HG02852 (cell line): ENCODE measurements around the gene KLHL40.

Experiments
- ATAC-seq: cut with Tn5 transposase; IDR thresholded peaks from one replicate; pipeline ENCODE4 v1.9.1; 2021; ENCODE audit warnings: mild to moderate bottlenecking, moderate library complexity; ENCODE audit not compliant: unreplicated experiment

The KLHL40 gene

DNA sequence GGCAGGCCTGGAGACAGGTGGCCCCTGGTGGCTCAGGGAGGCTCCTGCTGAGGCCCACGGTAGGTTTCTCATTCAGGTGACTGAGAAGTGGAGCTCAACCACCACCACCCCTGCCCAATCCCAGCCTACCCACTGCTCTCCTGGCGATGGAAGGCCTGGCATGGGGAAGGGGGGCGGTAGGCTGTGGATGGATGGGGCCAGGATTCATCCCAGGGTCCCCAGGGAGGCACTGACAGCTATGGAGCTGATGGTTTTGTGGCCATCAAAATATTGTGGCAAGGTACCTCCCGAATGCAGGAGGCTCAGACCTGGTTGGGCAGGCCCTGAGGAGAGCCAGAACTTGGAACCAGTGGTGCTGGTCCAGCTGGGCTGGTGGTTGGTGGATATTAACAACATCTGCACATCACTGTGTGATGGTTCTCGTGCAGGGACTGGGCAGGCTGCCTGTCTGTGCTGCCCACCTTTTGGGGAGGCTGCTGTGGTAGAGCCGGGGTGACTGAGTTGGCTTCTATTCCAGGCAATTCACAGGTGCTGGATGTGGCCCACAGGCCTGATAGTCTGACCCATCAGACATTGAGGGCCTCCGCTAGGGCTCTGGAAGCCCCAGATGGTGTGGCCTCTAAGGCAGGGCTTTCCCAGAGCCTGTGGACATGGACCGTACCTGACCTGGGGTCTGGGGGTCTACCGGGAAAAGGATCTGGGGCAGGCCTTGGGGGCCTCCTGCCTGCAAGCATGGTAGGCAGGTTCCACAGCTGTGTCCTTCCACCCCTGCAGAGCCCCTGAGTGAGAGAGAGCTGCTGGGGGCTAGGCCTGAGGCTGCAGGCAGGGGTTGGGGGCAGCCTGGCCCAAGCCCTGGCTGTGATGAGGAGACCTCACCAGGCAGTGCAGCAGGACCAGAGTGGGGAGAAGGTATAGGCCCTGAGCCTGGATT lies 28.4 kb upstream of the KLHL40 start:
- ATAC-seq = no peak

DNA sequence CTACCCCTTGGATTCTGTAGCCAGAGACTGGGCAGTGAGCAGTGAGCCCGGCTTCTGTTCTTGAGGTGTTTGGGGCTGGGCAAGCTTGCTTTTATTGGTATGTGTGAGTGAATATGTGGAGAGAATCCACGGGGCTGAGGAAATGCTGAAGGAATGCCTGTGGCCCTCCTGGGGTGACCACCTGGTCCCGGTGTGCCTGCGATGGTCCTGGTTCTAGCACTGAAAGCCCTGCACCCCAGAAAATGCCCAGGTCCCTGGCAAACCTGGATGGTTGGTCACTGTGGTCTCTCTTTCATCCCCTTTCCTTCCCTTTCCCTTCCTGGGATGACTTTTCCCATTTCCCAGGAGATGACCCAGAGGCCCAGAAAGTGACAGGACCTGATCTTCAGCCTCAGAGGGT lies 27.7 kb upstream of the KLHL40 start:
- ATAC-seq = no peak

DNA sequence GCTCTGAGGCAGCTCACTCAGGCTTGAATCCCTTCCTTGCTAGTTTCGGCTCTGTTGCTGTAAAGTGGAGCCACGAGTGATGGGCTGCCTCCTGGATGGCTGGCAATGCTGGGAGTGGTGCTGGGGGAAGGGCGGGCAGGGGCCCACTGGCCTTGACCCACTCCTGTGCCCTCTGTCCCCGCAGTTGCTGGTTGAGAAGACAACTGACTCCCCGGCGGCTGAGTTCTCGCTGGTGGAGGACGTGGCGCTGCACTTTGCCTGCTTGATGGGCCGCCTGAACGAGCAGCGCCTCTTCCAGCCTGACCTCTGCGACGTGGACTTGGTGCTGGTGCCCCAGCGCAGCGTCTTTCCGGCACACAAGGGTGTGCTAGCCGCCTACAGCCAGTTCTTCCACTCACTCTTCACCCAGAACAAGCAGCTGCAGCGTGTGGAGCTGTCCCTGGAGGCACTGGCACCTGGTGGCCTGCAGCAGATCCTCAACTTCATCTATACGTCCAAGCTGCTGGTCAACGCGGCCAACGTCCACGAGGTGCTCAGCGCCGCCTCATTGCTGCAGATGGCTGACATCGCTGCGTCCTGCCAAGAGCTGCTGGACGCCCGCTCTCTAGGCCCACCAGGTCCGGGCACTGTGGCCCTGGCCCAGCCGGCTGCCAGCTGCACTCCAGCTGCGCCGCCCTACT lies 27.1 kb upstream of the KLHL40 start:
- no peak for ATAC-seq

DNA sequence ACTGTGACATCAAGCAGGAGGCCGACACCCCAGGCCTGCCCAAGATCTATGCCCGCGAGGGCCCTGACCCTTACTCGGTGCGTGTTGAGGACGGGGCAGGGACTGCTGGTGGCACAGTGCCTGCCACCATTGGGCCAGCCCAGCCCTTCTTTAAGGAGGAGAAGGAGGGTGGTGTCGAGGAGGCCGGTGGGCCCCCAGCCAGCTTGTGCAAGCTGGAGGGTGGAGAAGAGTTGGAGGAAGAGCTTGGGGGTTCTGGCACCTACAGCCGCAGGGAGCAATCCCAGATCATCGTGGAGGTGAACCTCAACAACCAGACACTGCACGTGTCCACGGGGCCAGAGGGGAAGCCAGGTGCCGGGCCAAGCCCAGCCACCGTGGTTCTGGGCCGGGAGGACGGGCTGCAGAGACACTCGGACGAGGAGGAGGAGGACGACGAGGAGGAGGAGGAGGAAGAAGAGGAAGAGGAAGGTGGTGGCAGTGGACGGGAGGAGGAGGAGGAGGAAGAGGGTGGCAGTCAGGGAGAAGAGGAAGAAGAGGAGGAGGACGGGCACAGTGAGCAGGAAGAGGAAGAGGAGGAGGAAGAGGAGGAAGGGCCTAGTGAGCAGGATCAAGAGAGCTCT lies 26.5 kb upstream of the KLHL40 start:
- ATAC-seq = no peak

DNA sequence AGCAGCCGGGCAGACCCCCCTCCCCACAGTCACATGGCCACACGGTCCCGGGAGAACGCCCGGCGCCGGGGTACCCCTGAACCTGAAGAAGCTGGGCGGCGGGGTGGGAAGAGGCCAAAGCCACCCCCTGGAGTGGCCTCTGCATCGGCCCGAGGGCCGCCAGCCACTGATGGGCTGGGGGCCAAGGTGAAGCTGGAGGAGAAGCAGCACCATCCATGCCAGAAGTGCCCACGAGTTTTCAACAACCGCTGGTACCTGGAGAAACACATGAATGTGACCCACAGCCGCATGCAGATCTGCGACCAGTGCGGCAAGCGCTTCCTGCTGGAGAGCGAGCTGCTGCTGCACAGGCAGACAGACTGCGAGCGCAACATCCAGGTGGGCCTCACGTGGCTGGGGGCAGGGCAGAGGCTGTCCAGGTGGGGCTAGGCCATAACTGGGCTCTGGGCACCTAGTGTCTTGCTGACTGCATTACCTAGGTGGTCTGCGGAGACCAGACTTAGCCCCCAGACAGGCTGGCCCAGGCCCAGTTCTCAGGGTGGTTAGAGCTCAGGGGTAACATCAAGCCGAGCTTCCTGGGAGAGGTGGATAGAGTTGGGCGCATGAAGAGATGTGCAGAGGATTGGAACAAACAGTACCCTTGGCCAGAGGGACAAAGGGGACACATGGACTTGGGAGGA lies 25.7 kb upstream of the KLHL40 start:
- ATAC-seq = no peak

DNA sequence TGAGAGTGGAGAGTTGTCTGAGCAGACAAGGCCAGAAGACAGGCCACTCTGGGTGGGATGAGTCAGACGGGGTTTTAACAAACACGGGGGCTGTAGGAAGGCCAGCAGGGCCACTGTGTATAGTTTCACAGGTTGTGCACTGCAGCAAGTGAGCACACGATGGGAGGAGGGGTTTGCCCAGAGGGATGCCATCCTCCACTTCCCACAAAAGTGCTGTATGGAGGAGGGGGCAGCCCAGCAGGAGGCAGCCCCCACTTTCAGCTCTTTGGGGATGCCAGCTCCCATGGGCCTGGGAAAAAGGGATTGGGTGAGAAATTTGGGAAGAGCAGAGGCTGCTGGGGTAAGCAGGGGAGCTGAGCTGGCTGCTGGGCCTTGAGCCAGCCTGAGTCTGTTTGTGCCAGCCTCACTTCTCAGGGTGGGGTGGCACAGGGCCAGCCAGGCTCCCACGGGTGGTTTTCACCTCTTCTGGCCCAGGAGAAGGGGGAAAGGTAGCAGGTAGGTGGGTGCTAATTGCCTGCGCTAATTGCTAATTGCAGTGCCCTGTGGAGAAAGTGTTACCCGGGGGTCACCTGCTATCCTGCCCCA lies 25.1 kb upstream of the KLHL40 start:
- ATAC-seq = no peak

DNA sequence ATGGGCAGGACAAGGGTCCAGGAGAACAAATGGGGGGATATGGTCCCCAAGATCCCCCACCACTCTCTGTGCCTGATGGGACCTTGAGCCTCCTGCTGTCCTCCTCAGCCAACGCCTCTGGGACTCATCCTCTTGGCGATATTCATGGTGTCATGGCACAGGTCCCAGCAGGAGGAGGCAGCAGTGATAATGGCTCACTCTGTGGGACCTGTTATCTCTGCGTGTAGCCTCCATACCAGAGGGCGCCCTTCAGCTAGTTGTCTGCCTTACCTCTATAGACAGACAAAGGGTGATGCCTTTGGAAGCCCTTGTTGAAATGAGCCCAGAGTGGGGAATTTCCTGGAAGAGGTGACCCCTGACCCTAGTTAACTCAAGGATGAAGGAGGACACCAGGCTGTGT lies 24.4 kb upstream of the KLHL40 start:
- ATAC-seq = no peak

DNA sequence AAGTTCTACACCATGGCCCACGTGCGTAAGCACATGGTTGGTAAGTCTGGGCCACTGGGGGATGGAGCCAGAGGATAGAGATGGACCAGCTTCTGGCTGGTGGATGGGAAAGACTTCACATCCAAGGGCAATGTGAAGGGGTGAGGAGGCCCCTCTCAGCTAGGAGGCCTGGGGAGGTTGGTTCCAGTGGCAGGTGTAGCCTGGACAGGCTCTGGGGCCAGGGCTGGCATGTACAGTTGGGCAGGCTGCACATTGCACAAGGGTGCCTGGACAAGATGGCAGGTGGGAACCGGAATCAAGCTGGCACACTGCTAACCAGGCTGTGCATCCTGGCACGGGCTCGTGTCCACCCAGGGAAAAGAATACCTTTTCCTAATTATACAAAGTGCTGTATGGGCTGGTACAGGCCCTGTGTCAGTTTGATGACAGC lies 23.7 kb upstream of the KLHL40 start:
- ATAC-seq = no peak

DNA sequence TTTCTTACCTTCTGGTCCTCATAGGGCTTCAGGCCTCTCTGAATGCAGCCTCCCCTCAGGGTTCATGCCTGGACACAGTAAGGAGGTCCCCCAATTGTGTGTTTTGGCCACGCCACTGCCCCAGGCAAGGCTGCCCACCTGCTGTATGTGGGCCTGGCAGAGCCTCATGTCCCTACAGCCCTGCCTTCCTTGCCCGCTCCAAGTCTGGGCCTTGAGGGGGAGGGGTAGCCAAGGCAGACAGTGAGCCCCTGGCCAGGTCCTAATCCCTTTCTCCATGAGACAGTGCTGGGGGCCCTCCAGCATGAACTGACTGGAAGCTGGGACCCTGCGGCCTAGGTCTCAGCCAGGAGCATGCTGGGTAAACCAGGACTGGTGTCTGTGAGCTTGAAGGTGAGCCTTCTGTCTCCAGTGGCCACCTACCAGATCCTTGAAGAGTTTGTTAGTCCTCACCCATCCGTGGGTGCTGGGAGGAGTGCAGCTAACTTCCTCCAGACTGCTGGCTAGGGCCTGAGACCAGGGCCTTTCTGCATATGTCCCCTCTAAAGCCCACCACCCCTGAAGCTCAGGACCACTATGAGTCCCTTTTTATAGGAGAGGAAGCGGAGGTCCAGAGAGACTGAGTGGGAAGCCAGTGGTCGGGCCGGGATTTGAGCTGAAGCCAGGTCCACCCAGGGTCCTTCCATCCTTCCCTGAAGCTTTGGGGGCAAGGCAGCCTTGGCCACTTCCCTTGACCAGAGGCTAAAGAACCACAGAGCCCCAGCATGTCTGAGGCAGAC lies 23.1 kb upstream of the KLHL40 start:
- no peak for ATAC-seq

DNA sequence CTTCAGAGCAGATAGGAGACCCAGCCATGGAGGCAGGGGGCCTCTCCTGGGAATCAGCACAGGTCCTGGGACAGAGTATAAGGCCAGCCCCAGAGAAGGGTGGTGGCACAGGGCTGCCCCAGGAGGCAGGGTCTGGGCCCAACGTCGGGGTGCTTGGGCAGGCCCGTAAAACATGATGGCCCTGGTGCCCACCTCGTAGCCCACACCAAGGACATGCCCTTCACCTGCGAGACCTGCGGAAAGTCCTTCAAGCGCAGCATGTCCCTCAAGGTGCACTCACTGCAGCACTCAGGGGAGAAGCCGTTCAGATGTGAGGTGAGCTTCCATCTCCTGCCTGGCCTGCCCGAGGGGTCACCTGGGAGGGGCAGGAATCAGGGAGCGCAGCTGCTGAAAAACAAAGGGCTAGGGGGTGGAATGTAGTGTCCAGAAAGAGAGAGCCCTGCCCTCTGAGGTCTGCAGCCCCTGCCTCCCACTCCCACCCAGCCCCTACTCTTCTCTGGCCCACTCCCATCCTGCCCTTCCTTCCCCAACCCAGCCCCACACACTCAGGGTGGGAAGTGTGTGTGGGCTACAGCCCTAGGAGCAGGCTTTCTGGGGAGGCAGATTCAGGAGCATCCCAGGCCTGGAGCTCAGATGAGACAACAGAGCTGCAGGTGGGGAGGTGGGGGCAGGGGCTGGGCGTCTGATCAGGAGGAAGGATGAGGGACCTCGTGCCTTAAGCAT lies 22.4 kb upstream of the KLHL40 start:
- no peak for ATAC-seq

DNA sequence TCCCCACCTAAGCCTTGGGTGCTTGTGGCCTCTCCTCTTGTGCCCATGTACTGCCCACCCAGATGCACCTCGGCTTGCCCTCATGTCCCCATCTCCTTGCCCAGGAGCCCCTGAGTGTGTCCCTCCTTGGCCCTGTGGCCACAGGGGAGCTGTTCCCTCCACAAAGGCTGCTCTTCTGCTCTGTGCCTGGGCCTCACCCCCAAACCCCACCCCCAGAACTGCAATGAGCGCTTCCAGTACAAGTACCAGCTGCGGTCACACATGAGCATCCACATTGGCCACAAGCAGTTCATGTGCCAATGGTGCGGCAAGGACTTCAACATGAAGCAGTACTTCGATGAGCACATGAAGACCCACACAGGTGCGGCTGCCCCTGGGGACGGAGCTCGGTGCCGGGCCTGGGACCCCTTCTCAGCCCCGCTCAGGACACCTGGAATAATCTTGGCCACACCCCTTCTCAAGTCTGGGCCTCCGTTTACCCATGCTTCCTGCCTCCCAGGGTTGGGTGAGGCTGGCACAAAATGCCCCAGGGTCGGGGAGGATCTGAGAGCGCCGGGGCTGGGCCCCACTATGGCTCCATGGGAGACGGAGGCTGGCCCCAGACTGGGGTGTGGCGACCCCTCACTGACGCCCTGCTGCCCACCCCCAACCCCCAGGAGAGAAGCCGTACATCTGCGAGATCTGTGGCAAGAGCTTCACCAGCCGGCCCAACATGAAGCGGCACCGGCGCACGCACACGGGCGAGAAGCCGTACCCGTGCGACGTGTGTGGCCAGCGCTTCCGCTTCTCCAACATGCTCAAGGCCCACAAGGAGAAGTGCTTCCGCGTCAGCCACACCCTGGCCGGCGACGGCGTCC lies 21.5 kb upstream of the KLHL40 start:
- ATAC-seq = no peak

DNA sequence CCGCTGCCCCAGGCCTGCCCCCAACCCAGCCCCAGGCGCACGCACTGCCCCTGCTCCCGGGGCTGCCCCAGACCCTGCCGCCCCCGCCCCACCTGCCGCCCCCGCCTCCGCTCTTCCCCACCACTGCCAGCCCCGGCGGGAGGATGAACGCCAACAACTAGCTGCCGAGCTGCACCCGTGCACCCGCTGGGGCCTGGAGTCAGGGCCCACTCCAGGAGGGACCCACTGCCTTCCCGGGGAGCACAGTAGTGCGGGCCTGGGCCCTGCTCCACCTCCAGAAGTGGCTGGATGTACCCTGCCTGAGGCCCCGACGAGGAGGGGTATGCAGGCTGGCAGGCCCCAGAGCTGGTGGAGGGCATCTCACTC lies 20.9 kb upstream of the KLHL40 start:
- no peak for ATAC-seq

DNA sequence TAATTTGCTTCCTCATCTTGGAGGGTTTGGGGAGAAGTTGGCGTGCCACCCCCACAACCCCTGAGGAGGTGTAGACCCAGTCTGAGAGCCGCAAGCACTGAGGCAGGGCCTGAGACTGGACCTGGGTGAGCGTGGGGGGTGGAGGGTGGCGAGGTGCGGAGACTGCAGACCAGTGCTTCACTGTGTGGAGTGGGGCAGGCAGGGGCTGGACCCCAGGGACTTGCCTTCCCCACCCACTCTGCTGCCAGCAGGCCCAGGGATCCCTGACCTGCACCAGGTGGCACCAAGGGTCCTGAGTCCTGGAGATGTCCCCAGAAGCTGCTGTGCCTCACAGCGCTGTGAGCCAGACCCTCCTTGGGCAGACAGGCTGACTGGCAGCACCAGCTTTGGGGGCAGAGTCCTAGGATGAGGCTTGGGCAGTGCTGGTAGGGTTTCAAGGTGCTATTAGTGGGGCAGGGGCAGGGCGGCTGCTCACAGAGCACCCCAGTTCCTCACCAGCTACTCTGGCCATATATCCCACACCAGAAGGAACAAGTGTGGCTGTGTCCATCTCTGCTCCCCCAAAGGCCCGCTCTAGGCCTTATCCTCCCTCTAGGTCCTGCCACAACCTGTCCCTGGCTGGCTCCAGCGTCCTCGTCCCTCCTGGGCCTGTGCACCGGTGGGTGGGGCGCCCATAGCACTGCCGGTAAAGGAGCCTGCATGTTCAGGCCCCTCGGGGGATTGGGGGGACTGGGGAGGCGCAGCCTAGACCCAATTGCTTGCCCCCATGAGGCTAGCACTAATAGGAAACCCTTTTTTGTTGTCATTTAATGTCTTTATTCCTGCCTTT lies 20.1 kb upstream of the KLHL40 start:
- ATAC-seq = no peak

DNA sequence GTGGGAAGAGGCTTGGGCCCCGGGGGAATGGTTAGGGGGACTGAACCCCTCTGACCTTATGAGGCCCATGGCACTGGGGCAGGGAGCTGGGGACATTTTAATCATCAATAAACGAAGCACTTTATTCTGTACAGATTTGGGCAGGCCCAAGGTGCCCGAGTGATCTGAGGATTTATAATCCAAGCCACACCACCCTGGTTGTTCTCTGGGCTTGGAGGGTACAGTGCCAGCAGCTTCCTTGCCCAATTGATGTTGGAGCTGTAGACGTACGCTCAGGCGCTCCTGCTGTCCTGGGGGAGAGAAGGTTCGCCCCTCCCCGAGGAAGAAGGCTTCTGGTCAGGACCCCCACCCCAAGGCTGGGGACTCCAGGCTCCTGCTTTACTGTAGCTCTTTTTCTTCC lies 19.3 kb upstream of the KLHL40 start:
- ATAC-seq = no peak

DNA sequence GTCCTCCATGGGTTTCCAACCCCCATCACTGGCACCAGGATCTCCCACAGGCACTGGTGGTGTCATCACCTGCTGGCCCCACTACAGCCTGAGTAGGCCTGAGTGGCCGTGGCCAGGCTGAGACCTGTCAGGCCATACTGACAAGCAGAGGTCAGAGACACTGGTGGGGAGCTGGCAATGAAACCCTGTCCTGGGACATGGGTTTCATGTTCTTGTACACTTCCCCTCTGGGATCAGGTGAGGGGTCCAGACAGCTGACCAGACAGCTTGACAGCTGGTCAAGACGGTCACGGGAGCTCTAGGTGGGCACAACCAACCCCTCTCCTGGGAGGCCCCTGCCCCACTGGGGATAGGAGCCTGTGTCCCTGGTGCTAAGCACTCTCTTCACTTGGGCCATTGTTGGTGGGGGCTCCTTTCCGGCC lies 18.7 kb upstream of the KLHL40 start:
- no peak for ATAC-seq

DNA sequence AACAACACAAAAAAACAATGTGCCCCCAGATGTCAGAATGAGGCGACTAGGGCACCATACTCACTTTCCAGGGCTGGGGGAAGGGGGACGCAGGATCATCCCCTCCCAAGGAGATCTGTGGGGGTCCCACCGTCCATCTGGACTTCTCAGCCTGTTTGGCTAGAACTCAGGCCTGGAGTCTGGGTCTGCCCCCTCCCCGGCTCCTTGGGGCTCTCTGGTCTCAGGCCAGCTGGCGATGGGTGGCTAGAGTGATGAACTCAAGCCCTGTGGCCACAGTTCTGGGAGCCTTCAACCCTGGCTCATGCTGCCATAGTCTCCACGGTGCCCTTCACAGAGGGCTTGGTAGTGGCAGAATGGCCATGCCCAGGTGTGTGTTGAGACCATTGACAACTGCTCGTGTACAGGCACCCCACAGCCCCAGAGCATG lies 18.2 kb upstream of the KLHL40 start:
- ATAC-seq = no peak

DNA sequence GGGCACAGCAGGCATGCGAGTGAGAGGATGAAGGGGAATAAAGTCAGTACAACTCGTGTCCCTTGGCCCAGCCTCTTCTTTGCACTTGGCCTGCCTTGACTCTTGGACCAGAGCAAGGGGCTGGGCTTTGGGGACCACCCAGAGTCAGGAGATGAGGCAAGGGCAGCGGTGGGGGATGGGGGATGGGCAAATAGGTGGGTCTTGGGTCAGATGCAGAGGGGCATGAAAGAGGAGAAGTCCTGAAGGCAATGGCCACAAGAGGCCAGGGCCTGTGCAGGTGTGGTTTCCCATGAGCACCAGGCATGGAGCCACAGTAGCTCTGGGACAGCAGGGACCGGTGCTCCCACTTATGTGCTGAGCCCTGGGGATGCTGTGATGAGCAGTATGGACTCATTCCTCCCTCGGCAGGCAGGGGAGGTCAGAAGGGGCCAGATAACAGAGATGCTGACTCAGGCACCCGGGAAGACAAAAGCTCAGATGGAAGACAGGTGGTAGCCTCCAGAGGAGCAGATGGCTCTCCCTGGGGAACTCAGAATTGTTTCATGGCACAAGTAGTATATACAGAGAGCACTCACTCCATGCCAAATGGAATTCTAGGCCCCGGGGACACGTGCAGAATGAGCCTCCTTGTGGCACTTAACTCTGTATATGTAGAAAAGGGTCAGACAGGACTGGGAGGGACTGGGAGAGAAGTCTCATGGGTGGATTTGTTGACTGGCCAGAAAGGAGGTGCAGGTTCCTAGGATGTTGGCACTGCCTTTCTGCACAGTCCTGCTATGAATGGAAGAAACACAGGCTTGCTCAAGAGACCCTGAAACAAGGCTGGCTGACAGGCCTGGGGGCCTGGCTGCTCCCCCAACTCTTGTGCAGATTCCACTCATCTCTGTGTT lies 17.6 kb upstream of the KLHL40 start:
- ATAC-seq = no peak
